Prostate gland (tissue), 2 donors: ENCODE data around the gene CRMP1. TPM values are rescaled to one million over a fixed set of nuclear protein-coding genes. Genes with fewer than 3 reads are reported as not detected.
"Not testable (repeated sequence)": the region's sequence is repeated elsewhere in the genome, so short reads cannot be mapped to it uniquely, and the experiment has no call there.

Experiments
- DNase-seq: peaks from one replicate; pipeline ENCODE4 v3.0.0-alpha.2; 2019; ENCODE audit warnings: low spot score
- H3K27ac ChIP-seq, 2 donors: fragments of 200-600 bp; sonication (generic); 2 replicates each; pipeline ENCODE4 v1.5.1; 2017 to 2019
- H3K27me3 ChIP-seq: fragments of 200-600 bp; sonication (generic); replicated peaks from 2 replicates; pipeline ENCODE4 v1.5.1; 2019; ENCODE audit not compliant: insufficient read depth
- H3K36me3 ChIP-seq, 2 donors: fragments of 200-600 bp; sonication (generic); 1 replicate in 1 of 2; 2 replicates in 1 of 2; pipeline versions ENCODE4 v1.5.1 to v1.8.1; 2017 to 2019
- H3K4me1 ChIP-seq: fragments of 200-600 bp; sonication (generic); replicated peaks from 2 replicates; pipeline ENCODE4 v1.5.1; 2019
- H3K4me3 ChIP-seq, 2 donors: fragments of 200-600 bp; sonication (generic); 2 replicates each; pipeline ENCODE4 v1.5.1; 2017 to 2019
- H3K9me3 ChIP-seq: fragments of 200-600 bp; sonication (generic); 2 replicates; pipeline ENCODE4 v1.5.1; 2017
- POLR2A ChIP-seq: fragments of 450-650 bp; IDR thresholded peaks from one replicate; pipeline ENCODE4 v1.6.1; 2016; ENCODE audit warnings: antibody characterized with exemption, mild to moderate bottlenecking
- POLR2AphosphoS5 ChIP-seq: sonication (generic); formaldehyde crosslinking; IDR thresholded peaks from one replicate; pipeline ENCODE4 v1.6.1; 2017; ENCODE audit warnings: antibody characterized with exemption
- WGBS: methylation state at CpG from one replicate; pipeline ENCODE4 v1.1.5; 2018; 5-methylcytosine and 5-hydroxymethylcytosine counted together
- intact Hi-C: fragments of 100-400 bp; cut with DNase I; formaldehyde crosslinking; loops from one replicate; pipeline ENCODE4 v1.14.2; 2022
- total RNA-seq, 2 donors: library from RNA; depleted of rRNA; stranded (reverse); fragments of >200 nt; gene quantifications; one replicate each; pipeline ENCODE4 v1.1.0, GENCODE V29; 2016
- TF ChIP-seq, protein P1 (sequence below), 4 experiments: fragments of 200-600 bp in 2 of 4; fragments of 450-650 bp in 2 of 4; sonication (generic) in 2 of 4; IDR thresholded peaks; 1 replicate in 3 of 4; 2 replicates in 1 of 4; pipeline ENCODE4 v1.5.1; 2016 to 2019; ENCODE audit warnings: antibody characterized with exemption in 4 of 4, mild to moderate bottlenecking in 2 of 4, moderate library complexity in 2 of 4

Gene CRMP1
- total RNA-seq, 2 donors from 2014 or later = 1.4 to 6.0 TPM

DNA sequence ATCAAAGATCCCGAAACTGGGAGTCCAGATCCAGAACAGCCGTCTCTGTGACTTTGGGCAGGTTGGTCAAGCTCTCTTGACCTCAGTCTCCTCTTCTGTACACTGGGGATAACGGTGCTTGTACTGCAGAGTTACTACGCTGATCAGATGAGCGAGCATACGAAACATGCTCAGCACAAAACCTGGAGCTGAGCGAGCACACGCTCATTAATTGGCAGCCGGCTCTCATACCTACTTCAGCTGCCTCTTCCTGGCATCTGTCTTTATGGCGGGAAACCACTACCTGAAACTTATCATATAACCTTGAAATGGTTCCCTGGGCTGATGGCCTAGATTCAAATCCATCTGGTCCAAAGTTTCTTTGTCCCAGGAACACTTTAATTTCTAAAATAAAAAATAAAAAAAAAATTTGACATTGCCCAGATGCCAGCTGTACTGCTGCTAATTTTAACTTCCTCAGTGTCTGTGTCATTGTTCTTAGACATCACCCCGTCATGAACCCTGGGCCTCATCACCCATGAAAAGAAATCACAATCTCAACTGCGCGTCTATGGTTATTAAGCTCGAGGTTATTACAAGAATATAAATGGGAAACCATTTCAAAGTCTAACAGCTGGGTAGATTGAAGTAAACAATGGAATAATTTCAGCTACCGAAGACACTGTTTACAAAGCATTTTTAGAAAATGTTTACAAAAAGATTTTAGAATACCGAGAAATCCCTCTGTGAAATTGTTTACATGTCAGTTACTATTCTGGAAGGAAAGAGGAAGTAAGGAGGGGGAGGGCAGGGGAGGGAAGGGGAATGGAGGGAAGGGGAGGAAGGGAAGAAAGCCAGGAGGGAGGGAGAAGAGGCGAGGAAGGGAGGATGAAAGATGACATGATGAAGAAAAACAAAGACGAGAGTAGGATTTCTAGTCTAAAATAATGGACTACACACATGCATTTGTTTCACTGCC is 49.0 kb downstream of the CRMP1 start:
- Histone ChIP-seq H3K27me3 (no peaks in the 10 kb centered on the region), H3K4me3 (no peak overlapping the region), H3K36me3 (no peaks in the 10 kb centered on the region), H3K9me3 (no peaks in the 10 kb centered on the region), H3K27ac (no peak overlapping the region), H3K4me1 (no peaks in the 10 kb centered on the region)
- WGBS = 66% methylated on average over 18 of the region's 18 CpGs
- intact Hi-C loops = no loop called here
- no peak for TF ChIP-seq POLR2AphosphoS5
- TF ChIP-seq, protein P1, sequence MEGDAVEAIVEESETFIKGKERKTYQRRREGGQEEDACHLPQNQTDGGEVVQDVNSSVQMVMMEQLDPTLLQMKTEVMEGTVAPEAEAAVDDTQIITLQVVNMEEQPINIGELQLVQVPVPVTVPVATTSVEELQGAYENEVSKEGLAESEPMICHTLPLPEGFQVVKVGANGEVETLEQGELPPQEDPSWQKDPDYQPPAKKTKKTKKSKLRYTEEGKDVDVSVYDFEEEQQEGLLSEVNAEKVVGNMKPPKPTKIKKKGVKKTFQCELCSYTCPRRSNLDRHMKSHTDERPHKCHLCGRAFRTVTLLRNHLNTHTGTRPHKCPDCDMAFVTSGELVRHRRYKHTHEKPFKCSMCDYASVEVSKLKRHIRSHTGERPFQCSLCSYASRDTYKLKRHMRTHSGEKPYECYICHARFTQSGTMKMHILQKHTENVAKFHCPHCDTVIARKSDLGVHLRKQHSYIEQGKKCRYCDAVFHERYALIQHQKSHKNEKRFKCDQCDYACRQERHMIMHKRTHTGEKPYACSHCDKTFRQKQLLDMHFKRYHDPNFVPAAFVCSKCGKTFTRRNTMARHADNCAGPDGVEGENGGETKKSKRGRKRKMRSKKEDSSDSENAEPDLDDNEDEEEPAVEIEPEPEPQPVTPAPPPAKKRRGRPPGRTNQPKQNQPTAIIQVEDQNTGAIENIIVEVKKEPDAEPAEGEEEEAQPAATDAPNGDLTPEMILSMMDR (IDR thresholded peaks at IDR 0.05) = no peak
- no peak for TF ChIP-seq POLR2A
- no peak for DNase-seq

DNA sequence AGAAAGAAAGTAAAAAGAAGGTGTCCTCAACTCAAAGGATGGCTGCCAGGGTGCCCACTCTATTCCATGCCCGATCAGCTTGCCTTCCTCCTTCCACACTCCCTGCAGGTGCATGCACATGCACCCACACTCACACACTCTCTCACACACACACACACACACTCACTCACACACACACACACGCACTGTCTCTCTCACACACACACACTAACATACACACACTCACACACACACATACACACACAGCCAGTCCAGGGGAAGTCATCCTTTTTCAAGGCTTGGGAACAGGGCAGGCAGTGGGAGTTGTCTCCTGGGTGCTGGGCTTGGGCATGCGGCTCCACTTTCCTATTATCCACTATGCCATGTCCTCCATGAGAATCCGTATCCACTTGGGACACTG is 50.4 kb downstream of the CRMP1 start:
- Histone ChIP-seq H3K4me3 (no peak overlapping the region), H3K9me3 (no peaks in the 10 kb centered on the region), H3K27ac (no peak overlapping the region), H3K27me3 (no peaks in the 10 kb centered on the region), H3K36me3 (no peaks in the 10 kb centered on the region), H3K4me1 (no peaks in the 10 kb centered on the region)
- no peak for TF ChIP-seq POLR2AphosphoS5
- TF ChIP-seq, protein P1 (IDR thresholded peaks at IDR 0.05) = no peak
- TF ChIP-seq POLR2A = no peak
- no peak for DNase-seq
- WGBS = 78% methylated on average over 4 of the region's 4 CpGs
- intact Hi-C loops = no loop called here

DNA sequence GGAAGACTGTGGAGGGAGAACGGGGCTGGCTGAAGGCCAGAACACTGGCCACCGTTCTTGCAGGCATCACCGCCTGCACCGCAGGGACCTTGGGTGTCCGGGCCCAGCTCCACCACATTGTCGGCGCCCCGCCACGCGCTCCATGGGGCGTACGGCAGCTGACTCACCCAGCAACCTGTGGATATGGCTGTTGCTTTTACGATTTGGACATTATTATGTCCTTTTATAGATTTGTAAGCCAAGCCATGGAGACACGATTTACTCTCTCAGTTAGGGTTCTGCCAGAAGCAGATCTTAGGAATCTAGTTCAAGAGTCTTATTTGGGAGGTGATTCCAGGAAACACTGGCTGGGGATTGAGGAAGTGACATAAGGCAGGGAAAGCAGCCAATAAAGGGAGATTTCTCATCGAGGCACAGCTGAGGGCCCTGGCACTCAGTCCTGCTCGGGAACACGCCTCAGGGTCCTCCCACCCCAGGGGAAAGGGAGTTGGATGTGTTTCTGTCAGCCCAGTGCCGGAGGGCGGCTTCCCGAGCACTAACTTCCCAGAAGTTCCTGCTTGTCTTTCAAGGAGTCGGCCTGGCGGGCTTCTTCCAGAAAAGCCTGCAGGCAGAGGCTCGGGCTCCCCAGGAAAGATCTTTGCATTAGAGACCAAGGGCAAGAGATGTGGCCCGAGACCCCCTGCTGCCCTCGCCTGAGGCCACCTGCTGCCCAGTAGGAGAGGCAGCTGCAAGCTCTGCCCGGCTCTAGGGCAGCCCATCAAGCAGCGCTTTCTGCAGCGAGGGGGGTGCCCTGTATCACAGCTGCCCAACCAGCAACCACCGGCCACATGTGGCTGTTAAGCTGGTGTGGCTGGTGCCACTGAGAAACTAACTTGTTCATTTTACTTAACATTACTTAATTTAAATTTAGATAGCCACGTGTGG is 52.9 kb downstream of the CRMP1 start:
- no peak for TF ChIP-seq POLR2A
- peak; percentile 23 for TF ChIP-seq POLR2AphosphoS5
- TF ChIP-seq, protein P1 (IDR thresholded peaks at IDR 0.05) = no peak
- Histone ChIP-seq H3K27me3 (no peaks in the 10 kb centered on the region), H3K27ac (no peak overlapping the region), H3K4me1 (no peaks in the 10 kb centered on the region), H3K4me3 (no peak overlapping the region), H3K9me3 (no peaks in the 10 kb centered on the region), H3K36me3 (no peaks in the 10 kb centered on the region)
- WGBS = 52% methylated on average over 29 of the region's 30 CpGs
- no peak for DNase-seq
- intact Hi-C loops = no loop called here

DNA sequence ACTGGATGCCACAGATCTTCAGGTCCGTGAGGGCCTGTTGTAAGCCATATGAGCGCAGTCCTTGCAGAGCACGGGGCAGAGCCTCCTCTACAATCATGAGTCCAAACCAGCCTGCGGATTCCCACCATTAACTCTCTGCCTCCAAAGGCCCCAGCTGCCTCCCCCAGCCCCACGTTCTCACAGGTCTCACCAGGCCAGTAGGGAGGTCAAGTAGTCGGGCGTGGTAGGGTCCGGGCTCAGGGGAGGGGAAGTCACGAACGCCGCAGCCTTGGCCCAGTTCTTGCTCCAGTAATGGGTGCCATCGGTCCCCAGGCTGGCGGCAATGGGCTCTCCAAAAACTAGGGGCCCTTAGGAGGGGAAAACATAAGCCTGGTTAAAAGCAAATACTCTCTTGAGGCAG is 53.6 kb downstream of the CRMP1 start:
- no peak for TF ChIP-seq POLR2A
- no peak for TF ChIP-seq POLR2AphosphoS5
- TF ChIP-seq, protein P1 (IDR thresholded peaks at IDR 0.05) = no peak
- H3K4me1 ChIP-seq = no peaks in the 10 kb centered on the region
- H3K9me3 ChIP-seq = no peaks in the 10 kb centered on the region
- intact Hi-C loops = no loop called here
- DNase-seq = no peak
- no peaks in the 10 kb centered on the region for H3K27me3 ChIP-seq
- no peak overlapping the region for H3K27ac ChIP-seq
- 88% methylated on average over 13 of the region's 13 CpGs for WGBS
- no peak overlapping the region for H3K4me3 ChIP-seq
- H3K36me3 ChIP-seq = no peaks in the 10 kb centered on the region

DNA sequence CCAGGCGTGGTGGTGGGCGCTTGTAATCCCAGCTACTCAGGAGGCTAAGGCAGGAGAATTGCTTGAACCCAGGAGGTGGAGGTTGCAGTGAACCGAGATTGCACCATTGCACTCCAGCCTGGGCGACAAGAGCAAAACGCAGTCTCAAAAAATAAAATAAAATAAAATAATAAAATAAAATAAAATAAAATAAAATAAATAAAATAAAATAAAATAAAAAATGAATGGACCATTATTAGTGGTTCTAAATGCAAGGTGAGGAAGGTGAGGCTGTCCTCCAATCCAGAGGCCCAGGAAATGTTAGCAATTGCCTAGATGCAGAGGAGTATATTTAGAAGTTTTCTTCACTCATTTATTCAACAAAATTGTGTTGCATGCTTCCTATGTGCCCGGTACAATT is 55.4 kb downstream of the CRMP1 start:
- H3K4me3 ChIP-seq, H3K27ac ChIP-seq, intact Hi-C loops, H3K36me3 ChIP-seq, DNase-seq, H3K4me1 ChIP-seq, H3K27me3 ChIP-seq, H3K9me3 ChIP-seq: not testable (repeated sequence)
- 78% methylated on average over 6 of the region's 6 CpGs for WGBS
